ENCODE measurements around the gene TM9SF4. TPM values are rescaled to one million over a fixed set of nuclear protein-coding genes. Genes with fewer than 3 reads are reported as not detected.

The TM9SF4 gene
- polyA plus RNA-seq, 4 donors = 10.5 to 85.8 (median 20.2) TPM

DNA sequence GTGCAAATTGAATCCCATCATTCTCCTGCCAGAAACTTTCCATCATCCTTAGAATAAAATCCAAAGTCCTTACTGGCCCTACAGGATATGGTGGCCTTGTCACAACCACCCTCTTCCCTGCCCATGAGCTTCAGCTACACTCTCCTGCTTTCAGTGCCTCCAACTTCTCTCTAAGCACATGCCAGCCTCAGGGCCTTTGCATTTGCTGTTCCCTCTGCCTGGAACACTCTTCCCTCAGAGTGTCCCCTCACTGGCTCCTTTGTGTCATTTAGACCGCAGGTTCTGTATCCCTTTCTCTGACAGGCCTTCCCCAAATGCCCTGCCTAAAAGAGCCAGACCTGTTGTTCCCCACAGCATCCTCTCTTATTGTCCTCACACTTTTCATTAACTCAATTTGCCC lies 39.2 kb upstream of the TM9SF4 start:
- Histone ChIP-seq H3K27me3 (ENCODE audit: control insufficient read depth in 3 of 3, insufficient read depth in 3 of 3, low read length in 3 of 3) (peaks cover 0 to 5% (median 3%) of the 10 kb centered on the region in 3 donors), H3K27ac (ENCODE audit: low read depth in 1 of 3, low read length in 2 of 3) (no peak overlapping the region), H3K9me3 (ENCODE audit: control insufficient read depth in 2 of 2, insufficient read depth in 1 of 2, low read depth in 1 of 2, low read length in 1 of 2) (no peaks in the 10 kb centered on the region), H3K4me1 (ENCODE audit: control insufficient read depth in 3 of 3, insufficient read depth in 2 of 3, low read depth in 1 of 3, low read length in 2 of 3) (no peaks in the 10 kb centered on the region), H3K4me3 (ENCODE audit: low read depth in 1 of 3, low read length in 3 of 3) (no peak overlapping the region), H3K36me3 (ENCODE audit: control insufficient read depth in 3 of 3, insufficient read depth in 2 of 3, low read depth in 1 of 3, low read length in 3 of 3) (peaks cover 0 to 3% (median 0%) of the 10 kb centered on the region in 3 donors)
- 83 to 91% (median 88%) methylated on average over 1 of the region's 1 CpG for WGBS, 3 donors
- FAIRE-seq = no peak
- DNase-seq = no peak

- no peak for DNase-seq
- Histone ChIP-seq H3K36me3 (ENCODE audit: control insufficient read depth in 3 of 3, insufficient read depth in 2 of 3, low read depth in 1 of 3, low read length in 3 of 3) (peaks cover 0 to 3% (median 0%) of the 10 kb centered on the region in 3 donors), H3K9me3 (ENCODE audit: control insufficient read depth in 2 of 2, insufficient read depth in 1 of 2, low read depth in 1 of 2, low read length in 1 of 2) (no peaks in the 10 kb centered on the region), H3K27me3 (ENCODE audit: control insufficient read depth in 3 of 3, insufficient read depth in 3 of 3, low read length in 3 of 3) (peaks cover 0 to 5% (median 3%) of the 10 kb centered on the region in 3 donors), H3K4me1 (ENCODE audit: control insufficient read depth in 3 of 3, insufficient read depth in 2 of 3, low read depth in 1 of 3, low read length in 2 of 3) (no peaks in the 10 kb centered on the region), H3K4me3 (ENCODE audit: low read depth in 1 of 3, low read length in 3 of 3) (no peak overlapping the region), H3K27ac (ENCODE audit: low read depth in 1 of 3, low read length in 2 of 3) (no peak overlapping the region)
- FAIRE-seq = no peak
- WGBS, 3 donors = 39 to 41% (median 39%) methylated on average over 4 of the region's 4 CpGs
Measured at GRCh38 chr20:32070690-32071213, 38.8 kb upstream of the TM9SF4 start.

- H3K27ac ChIP-seq (ENCODE audit: low read depth in 1 of 3, low read length in 2 of 3) = no peak overlapping the region
- DNase-seq = no peak
- FAIRE-seq = no peak
- peaks cover 0 to 5% (median 3%) of the 10 kb centered on the region in 3 donors for H3K27me3 ChIP-seq (ENCODE audit: control insufficient read depth in 3 of 3, insufficient read depth in 3 of 3, low read length in 3 of 3)
- H3K36me3 ChIP-seq (ENCODE audit: control insufficient read depth in 3 of 3, insufficient read depth in 2 of 3, low read depth in 1 of 3, low read length in 3 of 3) = peaks cover 0 to 3% (median 0%) of the 10 kb centered on the region in 3 donors
- H3K4me1 ChIP-seq (ENCODE audit: control insufficient read depth in 3 of 3, insufficient read depth in 2 of 3, low read depth in 1 of 3, low read length in 2 of 3) = no peaks in the 10 kb centered on the region
- no peak overlapping the region for H3K4me3 ChIP-seq (ENCODE audit: low read depth in 1 of 3, low read length in 3 of 3)
- H3K9me3 ChIP-seq (ENCODE audit: control insufficient read depth in 2 of 2, insufficient read depth in 1 of 2, low read depth in 1 of 2, low read length in 1 of 2) = no peaks in the 10 kb centered on the region
- 74 to 84% (median 81%) methylated on average over 16 to 17 of the region's 17 CpGs for WGBS, 3 donors
Measured at GRCh38 chr20:32071395-32072167, 37.9 kb upstream of the TM9SF4 start.

DNA sequence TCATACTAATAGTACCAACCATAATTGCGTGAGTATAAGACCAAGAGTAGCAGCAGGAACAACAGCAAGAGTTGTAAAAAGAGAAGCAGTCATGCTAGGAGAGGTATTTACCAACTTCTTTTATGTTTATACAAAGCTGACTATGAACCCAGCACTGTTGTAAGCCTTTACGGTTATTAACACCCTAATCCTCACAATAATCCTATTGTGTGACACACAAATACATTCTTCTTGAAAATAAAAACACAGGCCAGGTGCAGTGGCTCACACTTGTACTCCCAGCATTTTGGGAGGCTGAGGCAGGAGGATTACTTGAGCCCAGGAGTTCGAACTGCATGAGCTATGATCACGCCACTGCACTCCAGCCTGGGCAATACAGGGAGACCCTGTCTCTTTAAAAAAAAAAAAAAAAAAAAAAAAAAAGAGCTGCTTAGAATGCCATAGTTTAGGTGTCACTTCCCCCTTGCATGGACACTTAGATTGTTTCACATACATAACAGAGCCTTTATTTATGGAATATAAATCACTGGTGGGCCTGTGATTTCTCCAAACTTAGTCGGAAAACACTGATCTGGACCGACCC lies 37.3 kb upstream of the TM9SF4 start:
- DNase-seq (no peak), FAIRE-seq (no peak)

GRCh38 chr20:32075534-32075933 lies 34.0 kb upstream of the TM9SF4 start:
- no peak for FAIRE-seq
- Histone ChIP-seq H3K27ac (ENCODE audit: low read depth in 1 of 3, low read length in 2 of 3) (no peak overlapping the region), H3K4me1 (ENCODE audit: control insufficient read depth in 3 of 3, insufficient read depth in 2 of 3, low read depth in 1 of 3, low read length in 2 of 3) (no peaks in the 10 kb centered on the region), H3K27me3 (ENCODE audit: control insufficient read depth in 3 of 3, insufficient read depth in 3 of 3, low read length in 3 of 3) (peaks cover 0 to 5% (median 3%) of the 10 kb centered on the region in 3 donors), H3K4me3 (ENCODE audit: low read depth in 1 of 3, low read length in 3 of 3) (no peak overlapping the region), H3K36me3 (ENCODE audit: control insufficient read depth in 3 of 3, insufficient read depth in 2 of 3, low read depth in 1 of 3, low read length in 3 of 3) (peaks cover 0 to 3% (median 0%) of the 10 kb centered on the region in 3 donors), H3K9me3 (ENCODE audit: control insufficient read depth in 2 of 2, insufficient read depth in 1 of 2, low read depth in 1 of 2, low read length in 1 of 2) (no peaks in the 10 kb centered on the region)
- 81 to 100% (median 96%) methylated on average over 1 of the region's 1 CpG for WGBS, 3 donors
- DNase-seq = no peak

More for the DNA sequence above, 37.3 kb upstream of the TM9SF4 start:
- H3K9me3 ChIP-seq (ENCODE audit: control insufficient read depth in 2 of 2, insufficient read depth in 1 of 2, low read depth in 1 of 2, low read length in 1 of 2) = no peaks in the 10 kb centered on the region
- no peak overlapping the region for H3K27ac ChIP-seq (ENCODE audit: low read depth in 1 of 3, low read length in 2 of 3)
- H3K36me3 ChIP-seq (ENCODE audit: control insufficient read depth in 3 of 3, insufficient read depth in 2 of 3, low read depth in 1 of 3, low read length in 3 of 3) = peaks cover 0 to 3% (median 0%) of the 10 kb centered on the region in 3 donors
- peaks cover 0 to 5% (median 3%) of the 10 kb centered on the region in 3 donors for H3K27me3 ChIP-seq (ENCODE audit: control insufficient read depth in 3 of 3, insufficient read depth in 3 of 3, low read length in 3 of 3)
- WGBS, 3 donors = 64 to 70% (median 68%) methylated on average over 6 of the region's 6 CpGs
- H3K4me1 ChIP-seq (ENCODE audit: control insufficient read depth in 3 of 3, insufficient read depth in 2 of 3, low read depth in 1 of 3, low read length in 2 of 3) = no peaks in the 10 kb centered on the region
- H3K4me3 ChIP-seq (ENCODE audit: low read depth in 1 of 3, low read length in 3 of 3) = no peak overlapping the region

- no peak for DNase-seq
- peaks cover 0 to 3% (median 0%) of the 10 kb centered on the region in 3 donors for H3K36me3 ChIP-seq (ENCODE audit: control insufficient read depth in 3 of 3, insufficient read depth in 2 of 3, low read depth in 1 of 3, low read length in 3 of 3)
- 48 to 67% (median 59%) methylated on average over 4 of the region's 4 CpGs for WGBS, 3 donors
- peaks cover 0 to 9% (median 2%) of the 10 kb centered on the region in 3 donors for H3K27me3 ChIP-seq (ENCODE audit: control insufficient read depth in 3 of 3, insufficient read depth in 3 of 3, low read length in 3 of 3)
- FAIRE-seq = no peak
- H3K4me3 ChIP-seq (ENCODE audit: low read depth in 1 of 3, low read length in 3 of 3) = no peak overlapping the region
- no peak overlapping the region for H3K27ac ChIP-seq (ENCODE audit: low read depth in 1 of 3, low read length in 2 of 3)
- H3K9me3 ChIP-seq (ENCODE audit: control insufficient read depth in 2 of 2, insufficient read depth in 1 of 2, low read depth in 1 of 2, low read length in 1 of 2) = no peaks in the 10 kb centered on the region
- H3K4me1 ChIP-seq (ENCODE audit: control insufficient read depth in 3 of 3, insufficient read depth in 2 of 3, low read depth in 1 of 3, low read length in 2 of 3) = no peaks in the 10 kb centered on the region
Measured at GRCh38 chr20:32077190-32077589, 32.3 kb upstream of the TM9SF4 start.

DNA sequence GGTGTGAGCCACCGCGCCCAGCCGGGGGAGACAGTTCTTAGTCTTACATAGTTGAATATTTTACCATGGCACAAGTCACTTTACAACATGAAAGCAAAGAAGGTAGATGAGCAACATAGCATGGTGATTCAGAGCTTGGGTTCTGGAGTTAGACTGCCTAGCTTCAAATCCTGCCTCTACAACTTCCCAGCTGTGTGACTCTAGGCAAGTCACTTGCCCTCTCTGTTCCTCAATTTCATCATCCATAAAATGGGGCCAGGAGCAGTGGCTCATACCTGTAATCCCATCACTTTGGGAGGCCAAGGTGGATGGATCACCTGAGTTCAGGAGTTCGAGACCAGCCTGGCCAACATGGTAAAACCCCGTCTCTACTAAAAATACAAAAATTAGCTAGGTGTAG lies 31.2 kb upstream of the TM9SF4 start:
- WGBS, 3 donors = 76 to 94% (median 88%) methylated on average over 5 of the region's 5 CpGs
- no peak for DNase-seq
- Histone ChIP-seq H3K4me3 (ENCODE audit: low read depth in 1 of 3, low read length in 3 of 3) (no peak overlapping the region), H3K27me3 (ENCODE audit: control insufficient read depth in 3 of 3, insufficient read depth in 3 of 3, low read length in 3 of 3) (peaks cover 0 to 9% (median 2%) of the 10 kb centered on the region in 3 donors), H3K36me3 (ENCODE audit: control insufficient read depth in 3 of 3, insufficient read depth in 2 of 3, low read depth in 1 of 3, low read length in 3 of 3) (peaks cover 0 to 3% (median 0%) of the 10 kb centered on the region in 3 donors), H3K9me3 (ENCODE audit: control insufficient read depth in 2 of 2, insufficient read depth in 1 of 2, low read depth in 1 of 2, low read length in 1 of 2) (no peaks in the 10 kb centered on the region), H3K27ac (ENCODE audit: low read depth in 1 of 3, low read length in 2 of 3) (no peak overlapping the region), H3K4me1 (ENCODE audit: control insufficient read depth in 3 of 3, insufficient read depth in 2 of 3, low read depth in 1 of 3, low read length in 2 of 3) (no peaks in the 10 kb centered on the region)
- FAIRE-seq = no peak

DNA sequence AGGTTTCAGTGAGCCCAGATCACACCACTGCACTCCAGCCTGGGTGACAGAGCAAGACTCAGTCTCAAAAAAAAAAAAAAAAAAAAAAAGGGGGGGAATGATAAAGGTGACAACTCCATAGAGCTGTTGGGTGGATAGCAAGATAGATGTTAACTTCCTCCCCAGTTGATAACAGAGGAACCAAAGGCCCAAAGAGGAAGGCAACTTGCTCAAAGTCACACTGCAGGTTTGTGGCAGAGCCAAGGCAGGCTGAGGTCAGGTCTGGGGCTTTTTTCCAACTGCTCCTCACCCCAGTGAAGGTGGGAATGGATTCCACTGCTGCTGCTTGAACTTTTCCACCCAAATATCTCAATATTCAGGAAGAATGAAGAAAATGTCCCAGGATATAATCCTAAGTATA lies 30.7 kb upstream of the TM9SF4 start:
- Histone ChIP-seq H3K27me3 (ENCODE audit: control insufficient read depth in 3 of 3, insufficient read depth in 3 of 3, low read length in 3 of 3) (peaks cover 0 to 9% (median 2%) of the 10 kb centered on the region in 3 donors), H3K4me3 (ENCODE audit: low read depth in 1 of 3, low read length in 3 of 3) (no peak overlapping the region), H3K36me3 (ENCODE audit: control insufficient read depth in 3 of 3, insufficient read depth in 2 of 3, low read depth in 1 of 3, low read length in 3 of 3) (peaks cover 0 to 3% (median 0%) of the 10 kb centered on the region in 3 donors), H3K9me3 (ENCODE audit: control insufficient read depth in 2 of 2, insufficient read depth in 1 of 2, low read depth in 1 of 2, low read length in 1 of 2) (no peaks in the 10 kb centered on the region), H3K27ac (ENCODE audit: low read depth in 1 of 3, low read length in 2 of 3) (no peak overlapping the region), H3K4me1 (ENCODE audit: control insufficient read depth in 3 of 3, insufficient read depth in 2 of 3, low read depth in 1 of 3, low read length in 2 of 3) (no peaks in the 10 kb centered on the region)
- FAIRE-seq (no peak), DNase-seq (no peak)
